Parathyroid adenoma (tissue), 2 donors: ENCODE data around the gene KCND3.

Experiments used
- H2AFZ ChIP-seq: fragments of 300-600 bp; sonication (generic); one replicate; pipeline ENCODE4 v1.7.0; 2017; ENCODE audit warnings: antibody characterized with exemption, mild to moderate bottlenecking
- H3K27ac ChIP-seq: fragments of 300-600 bp; sonication (generic); one replicate; pipeline ENCODE4 v1.7.0; 2017
- H3K27me3 ChIP-seq: fragments of 300-600 bp; sonication (generic); one replicate; pipeline ENCODE4 v1.7.0; 2017; ENCODE audit warnings: low read length; ENCODE audit not compliant: control insufficient read depth, insufficient read depth
- H3K36me3 ChIP-seq: fragments of 300-600 bp; sonication (generic); one replicate; pipeline ENCODE4 v1.7.0; 2017; ENCODE audit warnings: low read length; ENCODE audit not compliant: control insufficient read depth, insufficient read depth
- H3K4me1 ChIP-seq: fragments of 300-600 bp; sonication (generic); one replicate; pipeline ENCODE4 v1.7.0; 2017; ENCODE audit warnings: control low read depth
- H3K4me2 ChIP-seq: fragments of 300-600 bp; sonication (generic); one replicate; pipeline ENCODE4 v1.7.0; 2017; ENCODE audit warnings: low read length
- H3K4me3 ChIP-seq: fragments of 300-600 bp; sonication (generic); one replicate; pipeline ENCODE4 v1.7.0; 2017; ENCODE audit warnings: low read depth, low read length
- H3K79me2 ChIP-seq: fragments of 300-600 bp; sonication (generic); one replicate; pipeline ENCODE4 v1.7.0; 2017; ENCODE audit warnings: control low read depth
- H3K9ac ChIP-seq: fragments of 300-600 bp; sonication (generic); one replicate; pipeline ENCODE4 v1.7.0; 2017; ENCODE audit warnings: mild to moderate bottlenecking
- H3K9me3 ChIP-seq: fragments of 300-600 bp; sonication (generic); one replicate; pipeline ENCODE4 v1.7.0; 2017; ENCODE audit warnings: low read length; ENCODE audit not compliant: control insufficient read depth
- TF ChIP-seq, protein P1 (sequence below): fragments of 300-600 bp; sonication (generic); IDR thresholded peaks from one replicate; pipeline ENCODE4 v1.7.0; 2017; ENCODE audit warnings: antibody characterized with exemption, mild to moderate bottlenecking
- donor health status: primary hyperparathyroidism.

Gene KCND3

GRCh38 chr1:111735858-111736544 is 253.5 kb downstream of the KCND3 start:
- Histone ChIP-seq H3K79me2 (no peaks in the 10 kb centered on the region), H3K9me3 (no peaks in the 10 kb centered on the region), H3K4me1 (no peaks in the 10 kb centered on the region), H3K9ac (no peak overlapping the region), H3K27me3 (no peaks in the 10 kb centered on the region), H3K4me2 (no peak overlapping the region), H3K4me3 (no peak overlapping the region), H2AFZ (no peak overlapping the region), H3K27ac (no peak overlapping the region), H3K36me3 (no peaks in the 10 kb centered on the region)
- TF ChIP-seq, protein P1, sequence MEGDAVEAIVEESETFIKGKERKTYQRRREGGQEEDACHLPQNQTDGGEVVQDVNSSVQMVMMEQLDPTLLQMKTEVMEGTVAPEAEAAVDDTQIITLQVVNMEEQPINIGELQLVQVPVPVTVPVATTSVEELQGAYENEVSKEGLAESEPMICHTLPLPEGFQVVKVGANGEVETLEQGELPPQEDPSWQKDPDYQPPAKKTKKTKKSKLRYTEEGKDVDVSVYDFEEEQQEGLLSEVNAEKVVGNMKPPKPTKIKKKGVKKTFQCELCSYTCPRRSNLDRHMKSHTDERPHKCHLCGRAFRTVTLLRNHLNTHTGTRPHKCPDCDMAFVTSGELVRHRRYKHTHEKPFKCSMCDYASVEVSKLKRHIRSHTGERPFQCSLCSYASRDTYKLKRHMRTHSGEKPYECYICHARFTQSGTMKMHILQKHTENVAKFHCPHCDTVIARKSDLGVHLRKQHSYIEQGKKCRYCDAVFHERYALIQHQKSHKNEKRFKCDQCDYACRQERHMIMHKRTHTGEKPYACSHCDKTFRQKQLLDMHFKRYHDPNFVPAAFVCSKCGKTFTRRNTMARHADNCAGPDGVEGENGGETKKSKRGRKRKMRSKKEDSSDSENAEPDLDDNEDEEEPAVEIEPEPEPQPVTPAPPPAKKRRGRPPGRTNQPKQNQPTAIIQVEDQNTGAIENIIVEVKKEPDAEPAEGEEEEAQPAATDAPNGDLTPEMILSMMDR = no peak

GRCh38 chr1:111735321-111735720 is 254.1 kb downstream of the KCND3 start:
- no peaks in the 10 kb centered on the region for H3K79me2 ChIP-seq
- H3K4me2 ChIP-seq = no peak overlapping the region
- no peaks in the 10 kb centered on the region for H3K4me1 ChIP-seq
- TF ChIP-seq, protein P1 = no peak
- no peak overlapping the region for H3K27ac ChIP-seq
- H3K36me3 ChIP-seq = no peaks in the 10 kb centered on the region
- H3K9ac ChIP-seq = no peak overlapping the region
- H3K4me3 ChIP-seq = no peak overlapping the region
- no peaks in the 10 kb centered on the region for H3K9me3 ChIP-seq
- H2AFZ ChIP-seq = no peak overlapping the region
- H3K27me3 ChIP-seq = no peaks in the 10 kb centered on the region

DNA sequence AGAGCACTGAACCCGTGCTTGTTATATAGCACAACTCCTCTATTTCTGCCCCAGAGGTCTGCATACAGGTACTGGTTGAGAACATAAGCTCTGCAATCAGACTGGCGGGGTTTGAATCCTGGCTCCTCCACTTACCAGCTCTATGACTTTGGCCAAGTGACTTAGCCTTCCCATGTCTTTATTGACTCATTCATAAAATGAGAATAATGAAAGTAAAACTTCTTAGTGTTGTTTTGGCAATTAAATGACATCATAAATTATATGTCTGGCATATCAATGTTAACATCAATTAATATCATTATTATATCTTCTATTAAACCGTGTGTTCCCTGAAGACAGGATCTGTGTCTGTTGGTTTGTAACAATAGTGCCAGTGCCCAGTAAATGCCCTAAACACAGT is 254.6 kb downstream of the KCND3 start:
- no peak overlapping the region for H3K4me3 ChIP-seq
- H3K27me3 ChIP-seq = no peaks in the 10 kb centered on the region
- TF ChIP-seq, protein P1 = no peak
- H3K79me2 ChIP-seq = no peaks in the 10 kb centered on the region
- H3K9me3 ChIP-seq = no peaks in the 10 kb centered on the region
- H3K4me2 ChIP-seq = no peak overlapping the region
- no peaks in the 10 kb centered on the region for H3K36me3 ChIP-seq
- no peak overlapping the region for H3K27ac ChIP-seq
- no peaks in the 10 kb centered on the region for H3K4me1 ChIP-seq
- H3K9ac ChIP-seq = no peak overlapping the region
- no peak overlapping the region for H2AFZ ChIP-seq

DNA sequence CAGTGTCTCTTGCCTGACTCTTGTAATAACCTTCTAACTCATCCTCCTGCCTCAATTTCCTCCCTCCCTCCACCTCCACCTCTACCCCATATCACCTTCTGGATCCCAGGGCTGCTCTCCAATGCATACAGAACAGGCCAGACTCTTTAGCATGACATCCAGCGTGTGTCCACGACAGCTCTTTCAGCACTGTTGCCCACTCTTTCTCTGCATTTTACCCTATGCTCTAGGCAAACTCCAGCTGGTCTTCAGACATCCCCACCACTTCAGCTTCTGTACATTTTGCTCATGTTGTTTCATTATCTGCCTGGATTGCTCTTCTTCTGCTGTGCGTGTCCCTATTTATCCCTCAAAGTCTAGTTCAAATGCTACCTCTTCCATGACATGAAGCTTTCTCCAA is 255.0 kb downstream of the KCND3 start:
- Histone ChIP-seq H3K4me3 (no peak overlapping the region), H3K4me1 (no peaks in the 10 kb centered on the region)

More for the DNA sequence above, 255.0 kb downstream of the KCND3 start:
- Histone ChIP-seq H3K4me2 (no peak overlapping the region), H3K27me3 (no peaks in the 10 kb centered on the region), H3K27ac (no peak overlapping the region), H2AFZ (no peak overlapping the region), H3K9me3 (no peaks in the 10 kb centered on the region), H3K79me2 (no peaks in the 10 kb centered on the region), H3K36me3 (no peaks in the 10 kb centered on the region), H3K9ac (no peak overlapping the region)
- TF ChIP-seq, protein P1 = no peak
